Peyer's patch (tissue), 4 donors: ENCODE results near the gene TAGAP.

ENCODE experiments used
- CTCF ChIP-seq, 6 experiments: fragments of 450-650 bp in 4 of 6; fragments of 200-600 bp in 2 of 6; sonication (generic) in 1 of 6; IDR thresholded peaks; one replicate each; pipeline ENCODE4 v1.5.1; 2017 to 2019; ENCODE audit warnings: antibody characterized with exemption in 6 of 6, mild to moderate bottlenecking in 3 of 6, moderate library complexity in 1 of 6
- POLR2A ChIP-seq, 2 donors: fragments of 450-650 bp; IDR thresholded peaks; one replicate each; pipeline ENCODE4 v1.5.1; 2017; ENCODE audit warnings: antibody characterized with exemption in 2 of 2, mild to moderate bottlenecking in 2 of 2, moderate library complexity in 2 of 2

DNA sequence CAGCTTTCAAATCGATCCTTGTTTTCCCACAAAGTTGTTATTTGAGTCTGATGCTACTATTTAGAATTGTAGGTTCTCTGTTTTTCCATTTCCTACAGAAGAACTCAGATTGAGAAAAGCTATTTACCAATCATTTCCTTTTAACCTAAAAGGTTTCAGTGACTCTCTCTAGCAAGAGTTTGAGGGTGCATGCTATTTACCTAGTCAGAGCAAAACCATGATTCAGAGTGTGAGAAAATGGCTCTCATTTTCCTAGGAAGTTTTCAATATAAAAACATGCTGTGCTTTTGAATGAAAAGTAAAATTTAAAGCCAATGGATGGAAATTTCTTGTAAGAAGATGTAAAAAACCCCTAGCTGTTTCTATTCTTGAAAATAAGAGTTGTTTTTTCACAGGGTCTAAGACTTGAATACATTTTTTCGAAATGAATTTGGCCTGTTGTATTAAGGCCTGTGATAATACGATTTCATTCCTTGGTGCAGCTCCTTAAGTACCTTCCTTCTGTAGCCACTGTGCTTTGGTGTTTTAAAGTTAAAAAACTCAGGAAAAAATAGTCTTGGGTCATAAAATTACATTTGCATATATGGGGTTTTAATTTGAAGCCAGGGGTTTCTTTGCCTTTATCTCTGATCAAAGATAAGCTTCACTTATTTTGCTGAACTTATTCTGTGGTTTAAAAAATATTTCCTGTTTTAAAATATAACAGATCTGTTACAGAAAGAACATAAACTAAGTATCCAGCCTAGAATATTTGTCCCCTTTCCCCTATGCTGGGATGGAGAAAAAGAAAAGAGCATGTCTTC lies 26.8 kb downstream of the TAGAP start:
- TF ChIP-seq POLR2A (IDR thresholded peaks at IDR 0.05) = no peak
- TF ChIP-seq CTCF (IDR thresholded peaks at IDR 0.05) = no peak
